Measurements from ENCODE around the gene ROR1.

DNA sequence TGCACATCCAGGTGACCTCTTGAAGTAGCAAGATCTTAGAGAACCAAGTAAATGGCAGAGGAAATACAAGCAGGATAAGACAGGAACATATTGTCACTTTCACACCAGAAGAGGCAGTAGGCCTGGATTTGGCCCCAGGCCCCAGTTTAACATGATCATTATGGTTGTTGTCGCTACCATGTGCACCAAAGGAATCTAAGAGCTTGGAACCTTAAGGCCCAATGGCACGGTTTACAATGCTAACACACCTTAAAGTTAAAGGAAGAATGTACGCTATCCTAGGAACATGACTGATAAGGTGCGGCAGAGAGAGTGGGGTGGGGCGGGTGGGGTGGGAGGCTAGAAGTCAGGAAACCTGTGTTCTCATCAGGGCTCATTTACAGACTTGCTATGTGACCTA is 147.5 kb downstream of the ROR1 start:
- TF ChIP-seq POLR2A (IDR thresholded peaks at IDR 0.05) (no peak), POLR2AphosphoS5 (IDR thresholded peaks at IDR 0.05) (no peak), EP300 (IDR thresholded peaks at IDR 0.05) (no peak)
- TF ChIP-seq, protein P1, sequence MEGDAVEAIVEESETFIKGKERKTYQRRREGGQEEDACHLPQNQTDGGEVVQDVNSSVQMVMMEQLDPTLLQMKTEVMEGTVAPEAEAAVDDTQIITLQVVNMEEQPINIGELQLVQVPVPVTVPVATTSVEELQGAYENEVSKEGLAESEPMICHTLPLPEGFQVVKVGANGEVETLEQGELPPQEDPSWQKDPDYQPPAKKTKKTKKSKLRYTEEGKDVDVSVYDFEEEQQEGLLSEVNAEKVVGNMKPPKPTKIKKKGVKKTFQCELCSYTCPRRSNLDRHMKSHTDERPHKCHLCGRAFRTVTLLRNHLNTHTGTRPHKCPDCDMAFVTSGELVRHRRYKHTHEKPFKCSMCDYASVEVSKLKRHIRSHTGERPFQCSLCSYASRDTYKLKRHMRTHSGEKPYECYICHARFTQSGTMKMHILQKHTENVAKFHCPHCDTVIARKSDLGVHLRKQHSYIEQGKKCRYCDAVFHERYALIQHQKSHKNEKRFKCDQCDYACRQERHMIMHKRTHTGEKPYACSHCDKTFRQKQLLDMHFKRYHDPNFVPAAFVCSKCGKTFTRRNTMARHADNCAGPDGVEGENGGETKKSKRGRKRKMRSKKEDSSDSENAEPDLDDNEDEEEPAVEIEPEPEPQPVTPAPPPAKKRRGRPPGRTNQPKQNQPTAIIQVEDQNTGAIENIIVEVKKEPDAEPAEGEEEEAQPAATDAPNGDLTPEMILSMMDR (IDR thresholded peaks at IDR 0.05), result no peak
